HepG2 (cell line): ENCODE data around the gene SNN. TPM values are rescaled to one million over a fixed set of nuclear protein-coding genes. Genes with fewer than 3 reads are reported as not detected.

Experiments
- DMAP1 ChIP-seq: IDR thresholded peaks from 2 replicates; pipeline ENCODE4 v1.6.1; 2016
- LCORL ChIP-seq, 2 experiments: fragments of 450-650 bp in 1 of 2; sonication (generic) in 1 of 2; formaldehyde crosslinking in 1 of 2; IDR thresholded peaks; 2 replicates each; pipeline versions ENCODE4 v1.5.0 to v1.6.1; 2017 to 2020; ENCODE audit warnings: antibody characterized with exemption in 1 of 2, missing genetic modification reagents in 1 of 2
- MATR3 ChIP-seq: sonication (generic); formaldehyde crosslinking; IDR thresholded peaks from 2 replicates; pipeline ENCODE4 v1.4.0; 2020; ENCODE audit warnings: missing genetic modification reagents
- ZIK1 ChIP-seq: sonication (generic); formaldehyde crosslinking; IDR thresholded peaks from 2 replicates; pipeline ENCODE4 v1.5.0; 2020; ENCODE audit warnings: mild to moderate bottlenecking, low read depth, missing genetic modification reagents, borderline replicate concordance
- ZNF264 ChIP-seq: sonication (generic); formaldehyde crosslinking; IDR thresholded peaks from 2 replicates; pipeline ENCODE4 v1.4.0; 2020; ENCODE audit warnings: missing genetic modification reagents
- ZNF567 ChIP-seq: sonication (generic); formaldehyde crosslinking; IDR thresholded peaks from 2 replicates; pipeline ENCODE4 v1.8.1; 2023; ENCODE audit warnings: mild to moderate bottlenecking, missing genetic modification reagents, borderline replicate concordance
- polyA plus RNA-seq, 8 experiments: library from polyadenylated mRNA; depleted of rRNA in 3 of 8; stranded (reverse) in 7 of 8; unstranded in 1 of 8; fragments of >200 nt; fragmentation: Illumina TruSeq in 4 of 8; extraction: Trizol in 4 of 8; gene quantifications; 2 replicates each; pipeline versions ENCODE4 v1.2.1 to v1.2.3, GENCODE V29; 2011 to 2016; ENCODE audit warnings: low read depth in 4 of 8, missing spikeins in 1 of 8, mixed read lengths in 1 of 8; ENCODE audit not compliant: insufficient read depth in 1 of 8
- total RNA-seq, 5 experiments: library from RNA; depleted of rRNA; stranded (reverse); fragments of >200 nt; fragmentation: Illumina TruSeq; extraction: Trizol; gene quantifications; 2 replicates each; pipeline ENCODE4 v1.2.3, GENCODE V29; 2016; ENCODE audit warnings: low read depth in 1 of 5
- TF ChIP-seq, protein P1 (sequence below): sonication (generic); formaldehyde crosslinking; conservative IDR thresholded peaks from 2 replicates; pipeline ENCODE4 v1.4.0; 2020; ENCODE audit warnings: missing genetic modification reagents
- TF ChIP-seq, protein P2 (sequence below): sonication (generic); formaldehyde crosslinking; IDR thresholded peaks from 2 replicates; pipeline ENCODE4 v1.4.0; 2020; ENCODE audit warnings: missing genetic modification reagents
- TF ChIP-seq, protein P3 (sequence below): sonication (generic); formaldehyde crosslinking; IDR thresholded peaks from 2 replicates; pipeline ENCODE4 v1.9.0; 2021; ENCODE audit warnings: missing genetic modification reagents, mild to moderate bottlenecking, borderline replicate concordance
- TF ChIP-seq, protein P4 (sequence below): sonication (generic); formaldehyde crosslinking; IDR thresholded peaks from 2 replicates; pipeline ENCODE4 v1.5.0; 2020; ENCODE audit warnings: missing genetic modification reagents, mild to moderate bottlenecking, borderline replicate concordance
- TF ChIP-seq, protein P5 (sequence below): IDR thresholded peaks from 2 replicates; pipeline ENCODE4 v1.6.1; 2012; ENCODE audit warnings: low read depth, low read length, improper control_type of control experiment
- TF ChIP-seq, protein P6 (sequence below): sonication (generic); formaldehyde crosslinking; IDR thresholded peaks from 2 replicates; pipeline ENCODE4 v1.8.0; 2022; ENCODE audit warnings: mild to moderate bottlenecking, missing genetic modification reagents; ENCODE audit not compliant: insufficient replicate concordance

The SNN gene
- total and polyA plus RNA-seq, 2 of the 13 experiments (the other 11 are each of a cell fraction or from before 2014, with no cell fraction given) = 5.2 to 8.4 TPM

DNA sequence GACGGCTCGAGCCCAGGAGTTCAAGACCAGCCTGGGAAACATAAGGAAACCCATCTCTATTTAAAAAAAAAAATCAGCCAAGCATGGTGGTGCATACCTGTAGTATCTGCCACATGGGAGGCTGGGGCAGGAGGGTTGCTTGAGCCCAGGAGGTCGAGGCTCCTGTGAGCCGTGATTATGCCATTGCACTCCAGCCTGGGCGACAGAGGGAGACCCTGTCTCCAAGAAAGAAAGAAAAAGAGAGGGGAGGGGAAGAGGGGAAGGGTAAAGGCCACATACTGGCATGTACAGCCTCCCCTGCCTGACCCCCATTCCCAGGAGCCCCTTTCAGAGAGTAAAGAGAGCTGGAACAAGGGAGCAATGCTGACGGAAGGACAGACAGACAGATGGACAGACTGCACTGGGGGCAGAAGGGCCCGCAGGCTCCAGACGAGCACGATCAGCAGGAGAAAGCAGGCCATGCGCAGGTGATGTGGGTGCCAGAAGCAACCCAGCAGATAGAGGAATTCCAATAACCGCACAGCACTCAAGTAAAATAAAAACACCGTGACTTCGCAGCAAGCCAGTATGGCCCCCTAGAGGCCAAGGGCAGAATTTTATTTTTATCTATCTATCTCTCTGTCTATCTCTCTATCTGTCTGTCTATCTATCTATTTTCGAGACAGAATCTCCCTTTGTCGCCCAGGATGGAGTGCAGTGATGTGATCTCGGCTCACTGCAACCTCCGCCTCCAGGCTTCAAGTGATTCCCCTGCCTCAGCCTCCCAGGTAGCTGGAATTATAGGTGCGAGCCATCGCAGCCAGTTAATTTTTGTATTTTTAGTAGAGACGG is 27.1 kb upstream of the SNN start (continued):
- TF ChIP-seq DMAP1 (CRISPR knock-in tag) (no peak), LCORL (IDR thresholded peaks at IDR 0.05) (no peak), LCORL (CRISPR knock-in tag; IDR thresholded peaks at IDR 0.05) (peak; percentile 44; the same call in 1 of the 2 replicates), ZNF567 (no peak), ZNF264 (CRISPR knock-in tag) (no peak), ZIK1 (no peak), MATR3 (no peak)
- TF ChIP-seq, protein P1, sequence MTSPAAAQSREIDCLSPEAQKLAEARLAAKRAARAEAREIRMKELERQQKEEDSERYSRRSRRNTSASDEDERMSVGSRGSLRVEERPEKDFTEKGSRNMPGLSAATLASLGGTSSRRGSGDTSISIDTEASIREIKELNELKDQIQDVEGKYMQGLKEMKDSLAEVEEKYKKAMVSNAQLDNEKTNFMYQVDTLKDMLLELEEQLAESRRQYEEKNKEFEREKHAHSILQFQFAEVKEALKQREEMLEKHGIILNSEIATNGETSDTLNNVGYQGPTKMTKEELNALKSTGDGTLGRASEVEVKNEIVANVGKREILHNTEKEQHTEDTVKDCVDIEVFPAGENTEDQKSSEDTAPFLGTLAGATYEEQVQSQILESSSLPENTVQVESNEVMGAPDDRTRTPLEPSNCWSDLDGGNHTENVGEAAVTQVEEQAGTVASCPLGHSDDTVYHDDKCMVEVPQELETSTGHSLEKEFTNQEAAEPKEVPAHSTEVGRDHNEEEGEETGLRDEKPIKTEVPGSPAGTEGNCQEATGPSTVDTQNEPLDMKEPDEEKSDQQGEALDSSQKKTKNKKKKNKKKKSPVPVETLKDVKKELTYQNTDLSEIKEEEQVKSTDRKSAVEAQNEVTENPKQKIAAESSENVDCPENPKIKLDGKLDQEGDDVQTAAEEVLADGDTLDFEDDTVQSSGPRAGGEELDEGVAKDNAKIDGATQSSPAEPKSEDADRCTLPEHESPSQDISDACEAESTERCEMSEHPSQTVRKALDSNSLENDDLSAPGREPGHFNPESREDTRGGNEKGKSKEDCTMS (CRISPR knock-in tag) = no peak
- TF ChIP-seq, protein P2, sequence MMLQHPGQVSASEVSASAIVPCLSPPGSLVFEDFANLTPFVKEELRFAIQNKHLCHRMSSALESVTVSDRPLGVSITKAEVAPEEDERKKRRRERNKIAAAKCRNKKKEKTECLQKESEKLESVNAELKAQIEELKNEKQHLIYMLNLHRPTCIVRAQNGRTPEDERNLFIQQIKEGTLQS (CRISPR knock-in tag) = no peak
- TF ChIP-seq, protein P3, sequence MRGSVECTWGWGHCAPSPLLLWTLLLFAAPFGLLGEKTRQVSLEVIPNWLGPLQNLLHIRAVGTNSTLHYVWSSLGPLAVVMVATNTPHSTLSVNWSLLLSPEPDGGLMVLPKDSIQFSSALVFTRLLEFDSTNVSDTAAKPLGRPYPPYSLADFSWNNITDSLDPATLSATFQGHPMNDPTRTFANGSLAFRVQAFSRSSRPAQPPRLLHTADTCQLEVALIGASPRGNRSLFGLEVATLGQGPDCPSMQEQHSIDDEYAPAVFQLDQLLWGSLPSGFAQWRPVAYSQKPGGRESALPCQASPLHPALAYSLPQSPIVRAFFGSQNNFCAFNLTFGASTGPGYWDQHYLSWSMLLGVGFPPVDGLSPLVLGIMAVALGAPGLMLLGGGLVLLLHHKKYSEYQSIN (CRISPR knock-in tag) = no peak
- TF ChIP-seq, protein P4, sequence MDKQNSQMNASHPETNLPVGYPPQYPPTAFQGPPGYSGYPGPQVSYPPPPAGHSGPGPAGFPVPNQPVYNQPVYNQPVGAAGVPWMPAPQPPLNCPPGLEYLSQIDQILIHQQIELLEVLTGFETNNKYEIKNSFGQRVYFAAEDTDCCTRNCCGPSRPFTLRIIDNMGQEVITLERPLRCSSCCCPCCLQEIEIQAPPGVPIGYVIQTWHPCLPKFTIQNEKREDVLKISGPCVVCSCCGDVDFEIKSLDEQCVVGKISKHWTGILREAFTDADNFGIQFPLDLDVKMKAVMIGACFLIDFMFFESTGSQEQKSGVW (CRISPR knock-in tag) = no peak
- TF ChIP-seq, protein P5, sequence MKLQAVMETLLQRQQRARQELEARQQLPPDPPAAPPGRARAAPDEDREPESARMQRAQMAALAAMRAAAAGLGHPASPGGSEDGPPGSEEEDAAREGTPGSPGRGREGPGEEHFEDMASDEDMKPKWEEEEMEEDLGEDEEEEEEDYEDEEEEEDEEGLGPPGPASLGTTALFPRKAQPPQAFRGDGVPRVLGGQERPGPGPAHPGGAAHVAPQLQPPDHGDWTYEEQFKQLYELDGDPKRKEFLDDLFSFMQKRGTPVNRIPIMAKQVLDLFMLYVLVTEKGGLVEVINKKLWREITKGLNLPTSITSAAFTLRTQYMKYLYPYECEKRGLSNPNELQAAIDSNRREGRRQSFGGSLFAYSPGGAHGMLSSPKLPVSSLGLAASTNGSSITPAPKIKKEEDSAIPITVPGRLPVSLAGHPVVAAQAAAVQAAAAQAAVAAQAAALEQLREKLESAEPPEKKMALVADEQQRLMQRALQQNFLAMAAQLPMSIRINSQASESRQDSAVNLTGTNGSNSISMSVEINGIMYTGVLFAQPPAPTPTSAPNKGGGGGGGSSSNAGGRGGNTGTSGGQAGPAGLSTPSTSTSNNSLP = peak; percentile 78
- TF ChIP-seq, protein P6, sequence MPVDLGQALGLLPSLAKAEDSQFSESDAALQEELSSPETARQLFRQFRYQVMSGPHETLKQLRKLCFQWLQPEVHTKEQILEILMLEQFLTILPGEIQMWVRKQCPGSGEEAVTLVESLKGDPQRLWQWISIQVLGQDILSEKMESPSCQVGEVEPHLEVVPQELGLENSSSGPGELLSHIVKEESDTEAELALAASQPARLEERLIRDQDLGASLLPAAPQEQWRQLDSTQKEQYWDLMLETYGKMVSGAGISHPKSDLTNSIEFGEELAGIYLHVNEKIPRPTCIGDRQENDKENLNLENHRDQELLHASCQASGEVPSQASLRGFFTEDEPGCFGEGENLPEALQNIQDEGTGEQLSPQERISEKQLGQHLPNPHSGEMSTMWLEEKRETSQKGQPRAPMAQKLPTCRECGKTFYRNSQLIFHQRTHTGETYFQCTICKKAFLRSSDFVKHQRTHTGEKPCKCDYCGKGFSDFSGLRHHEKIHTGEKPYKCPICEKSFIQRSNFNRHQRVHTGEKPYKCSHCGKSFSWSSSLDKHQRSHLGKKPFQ = no peak
